Epithelial cell of proximal tubule (primary cell): ENCODE results near the gene PDZD4. TPM values are rescaled to one million over a fixed set of nuclear protein-coding genes. Genes with fewer than 3 reads are reported as not detected.

Experiments
- DNase-seq: peaks from one replicate; pipeline ENCODE4 v3.0.0-alpha.2; 2011; ENCODE audit warnings: low read depth
- H3K4me3 ChIP-seq: 2 replicates; pipeline ENCODE4 v1.5.1; 2011; ENCODE audit warnings: low read depth, mild to moderate bottlenecking, low read length
- CTCF ChIP-seq: conservative IDR thresholded peaks from 2 replicates; pipeline ENCODE4 v1.5.1; 2012; ENCODE audit warnings: low read depth, mild to moderate bottlenecking, low read length
- total RNA-seq: library from RNA; depleted of rRNA; stranded (reverse); fragments of >200 nt; gene quantifications from 2 replicates; pipeline ENCODE4 v1.2.3, GENCODE V29; 2015

The PDZD4 gene
- total RNA-seq: under 0.01 and 0.17 TPM in 2 replicates

DNA sequence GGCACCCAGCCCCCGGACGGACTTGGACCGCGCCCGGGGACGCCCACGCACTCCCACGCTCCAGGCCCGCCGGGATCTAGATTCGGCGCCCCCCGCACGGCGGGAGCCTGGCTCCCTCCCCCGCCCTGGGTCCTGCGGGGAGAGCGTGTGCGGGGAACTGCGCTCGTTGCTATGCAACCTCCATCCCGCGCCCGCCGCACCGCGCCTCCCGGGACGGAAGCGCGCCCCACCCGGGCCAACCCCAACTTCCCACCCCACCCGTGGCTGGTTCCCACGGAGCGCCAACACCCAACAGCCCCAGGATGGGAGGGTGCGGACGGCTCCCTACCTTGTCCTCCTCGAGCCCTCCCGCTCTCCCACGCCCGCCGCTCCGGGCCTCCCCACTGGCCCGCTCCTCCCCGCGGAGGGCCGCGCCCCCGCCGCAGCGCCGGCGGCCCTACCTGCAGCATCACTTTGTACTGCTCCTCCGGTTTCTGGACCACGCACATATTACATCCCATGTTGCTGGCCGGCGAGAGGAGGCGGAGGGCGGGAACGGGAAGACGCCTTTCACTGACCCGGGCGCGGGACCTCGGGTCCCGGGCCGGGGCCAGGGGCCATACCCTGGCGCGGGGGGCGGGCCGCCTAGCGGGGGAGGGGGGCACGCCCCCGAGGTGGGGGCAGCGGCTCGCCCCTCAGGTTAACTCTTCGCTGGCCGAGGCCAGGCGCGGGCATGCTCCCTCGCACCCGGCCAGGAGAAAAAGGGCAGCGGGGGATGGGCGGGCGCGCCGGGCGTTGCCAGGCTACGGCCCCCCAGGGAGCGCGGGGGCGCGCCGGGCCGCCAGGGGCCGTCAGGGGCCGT lies at the start of gene PDZD4:
Gene PDZD4, minus strand, starts transcription at position 746 of the 841 bp plus-strand sequence. Its CDS starts 246 bp downstream, at position 500.
- DNase-seq: no peak
- TF ChIP-seq CTCF: no peak
- H3K4me3 ChIP-seq: no peak within 1 kb of the TSS

GRCh38 chrX:153879741-153880439 lies 49.5 kb upstream of the PDZD4 start:
- TF ChIP-seq CTCF: no peak
- H3K4me3 ChIP-seq: no peak overlapping the region
- DNase-seq: no peak

- H3K4me3 ChIP-seq: no peak overlapping the region
- TF ChIP-seq CTCF: no peak
- no peak for DNase-seq
Measured at GRCh38 chrX:153878969-153879653, 48.8 kb upstream of the PDZD4 start.

DNA sequence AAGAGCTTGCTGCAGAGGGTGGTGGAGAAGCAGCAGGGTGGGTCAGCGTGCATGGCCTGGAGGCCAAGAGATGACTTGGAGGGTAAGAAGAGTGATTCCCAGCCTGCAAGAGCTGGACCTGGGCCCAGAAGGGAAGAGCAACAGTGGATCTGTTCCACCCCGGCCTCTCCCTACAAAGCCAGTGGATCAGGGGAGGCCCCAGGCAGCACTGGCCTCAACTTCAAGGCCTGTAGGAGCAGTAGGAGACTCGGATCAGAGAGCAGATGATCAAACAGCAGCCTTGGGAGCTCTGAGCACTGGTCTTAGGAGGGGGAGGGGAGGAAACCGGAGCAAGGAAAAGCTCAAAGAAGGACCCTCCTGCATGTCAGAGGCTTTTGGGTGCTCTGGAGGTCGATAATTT lies 48.0 kb upstream of the PDZD4 start:
- H3K4me3 ChIP-seq: no peak overlapping the region
- no peak for TF ChIP-seq CTCF
- no peak for DNase-seq

- TF ChIP-seq CTCF: no peak
- no peak for DNase-seq
Measured at GRCh38 chrX:153877571-153878261, 47.4 kb upstream of the PDZD4 start.

DNA sequence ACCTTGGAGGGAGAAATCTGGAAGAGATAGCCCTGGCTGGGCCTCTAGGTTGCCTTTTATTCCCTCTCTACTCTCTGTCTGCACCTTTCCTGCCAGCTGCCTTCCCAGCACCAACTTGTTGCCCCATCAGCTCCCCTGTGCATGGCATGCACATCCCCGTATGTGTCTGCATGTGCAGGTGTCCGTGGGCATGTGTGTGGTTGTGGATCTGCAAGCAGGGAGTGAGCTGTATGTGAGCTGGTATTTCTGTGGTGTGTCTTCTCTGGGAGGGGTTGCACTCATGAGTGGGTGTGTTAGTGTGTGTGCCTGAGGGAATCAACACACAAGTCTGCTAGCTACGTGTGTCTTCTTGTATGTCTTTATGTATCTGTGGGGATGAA lies 45.8 kb upstream of the PDZD4 start:
- TF ChIP-seq CTCF: no peak
- DNase-seq: no peak
- H3K4me3 ChIP-seq: no peak overlapping the region

More at GRCh38 chrX:153877571-153878261, 47.4 kb upstream of the PDZD4 start:
- H3K4me3 ChIP-seq: no peak overlapping the region
